Esophagus mucosa (tissue), 1 donor: ENCODE data around the gene BTBD9. TPM values are rescaled to one million over a fixed set of nuclear protein-coding genes. Genes with fewer than 3 reads are reported as not detected.
"Not testable (repeated sequence)": the region's sequence is repeated elsewhere in the genome, so short reads cannot be mapped to it uniquely, and the experiment has no call there.

ENCODE experiments used
- ATAC-seq: fragments of 200-7000 bp; cut with Tn5 transposase; one replicate; pipeline ENCODE4 v1.9.1; 2020
- total RNA-seq: library from RNA; stranded (reverse); gene quantifications from one replicate; pipeline ENCODE4 v1.2.4, GENCODE V29; 2023
- donor health status: DM: yes; HTN: yes; CAD: no.

BTBD9 gene
- total RNA-seq, 1 donor from 2014 or later: 13.4 TPM

- no peak for ATAC-seq
Observed at GRCh38 chr6:38142178-38142902, 497.4 kb downstream of the BTBD9 start.

- ATAC-seq: no peak
Observed at GRCh38 chr6:38141716-38142115, 498.0 kb downstream of the BTBD9 start.

GRCh38 chr6:38141085-38141484 is 498.6 kb downstream of the BTBD9 start:
- ATAC-seq: no peak

GRCh38 chr6:38138374-38138773 is 501.4 kb downstream of the BTBD9 start:
- ATAC-seq: no peak

DNA sequence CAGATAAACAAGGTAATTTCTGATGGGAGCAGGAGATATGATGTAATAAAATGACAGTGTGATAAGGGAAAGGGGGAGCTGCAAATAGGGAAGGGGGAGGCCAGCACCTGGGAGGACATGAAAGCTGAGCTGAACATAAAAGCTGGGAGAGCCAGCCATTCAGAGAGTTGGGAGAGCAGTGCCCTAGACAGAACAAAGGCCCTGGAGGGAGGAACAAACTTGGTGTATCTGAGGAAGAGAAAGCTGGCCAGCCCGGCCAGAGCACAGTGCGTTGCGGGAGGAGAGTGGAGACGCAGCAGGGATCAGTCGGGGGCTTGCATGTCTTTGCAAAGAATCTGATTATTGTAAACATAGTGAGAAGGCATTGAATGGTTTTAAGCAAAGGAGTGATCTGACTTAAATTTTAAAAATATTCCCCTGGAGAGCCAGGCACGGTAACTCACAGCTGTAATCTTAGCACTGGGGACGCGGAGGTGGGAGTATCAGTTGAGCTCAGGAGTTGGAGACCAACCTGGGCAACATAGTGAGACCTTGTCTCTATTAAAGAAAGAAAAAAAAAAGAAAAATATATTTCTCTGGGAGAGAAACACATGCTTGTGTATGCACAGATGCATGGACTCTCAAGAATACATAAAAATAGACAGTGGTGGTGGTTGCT is 502.0 kb downstream of the BTBD9 start:
- no peak for ATAC-seq

DNA sequence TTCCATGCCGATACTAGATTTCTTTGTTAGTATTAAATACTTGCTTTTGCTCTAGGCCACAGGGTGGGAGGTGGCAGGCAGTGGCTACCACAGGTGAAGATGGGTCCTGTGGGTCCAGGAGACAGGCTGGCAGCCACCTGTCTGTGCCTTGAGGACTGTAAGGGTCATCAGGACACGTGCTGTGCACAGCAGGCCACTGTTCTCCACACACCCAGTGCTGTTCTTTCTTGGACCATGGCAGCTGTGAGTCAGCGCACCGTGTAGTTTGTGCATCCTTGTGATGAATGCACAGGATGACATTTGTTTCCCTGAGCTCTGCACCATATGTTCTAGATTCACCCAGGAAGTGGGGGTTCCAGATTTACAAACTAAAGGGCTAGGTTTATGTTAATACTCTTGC is 503.2 kb downstream of the BTBD9 start:
- ATAC-seq: peak; percentile 48

- no peak for ATAC-seq
Observed at GRCh38 chr6:38134704-38135088, 505.0 kb downstream of the BTBD9 start.

- ATAC-seq: no peak
Observed at GRCh38 chr6:38133932-38134703, 505.6 kb downstream of the BTBD9 start.

DNA sequence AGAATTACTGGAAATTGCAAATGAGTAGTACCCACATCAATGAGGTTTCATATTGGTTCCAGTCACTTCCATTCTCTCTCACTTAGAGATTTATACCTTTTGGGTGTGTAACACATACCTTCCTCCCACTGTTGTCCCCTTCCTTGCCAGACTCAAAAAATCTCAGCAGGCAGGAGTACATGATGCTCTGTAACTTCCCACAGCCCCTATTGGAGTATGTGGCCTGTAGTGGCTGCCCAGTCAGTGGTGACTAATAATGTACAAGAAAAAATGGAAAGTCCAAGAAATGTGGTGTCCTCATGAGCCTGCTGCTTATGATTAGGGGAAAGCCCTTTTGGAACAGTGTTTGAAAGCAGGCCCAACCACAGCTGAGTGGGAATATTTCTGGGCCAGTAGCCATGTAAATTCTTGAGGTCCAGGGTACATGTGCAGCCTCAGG is 508.2 kb downstream of the BTBD9 start:
- ATAC-seq: no peak

DNA sequence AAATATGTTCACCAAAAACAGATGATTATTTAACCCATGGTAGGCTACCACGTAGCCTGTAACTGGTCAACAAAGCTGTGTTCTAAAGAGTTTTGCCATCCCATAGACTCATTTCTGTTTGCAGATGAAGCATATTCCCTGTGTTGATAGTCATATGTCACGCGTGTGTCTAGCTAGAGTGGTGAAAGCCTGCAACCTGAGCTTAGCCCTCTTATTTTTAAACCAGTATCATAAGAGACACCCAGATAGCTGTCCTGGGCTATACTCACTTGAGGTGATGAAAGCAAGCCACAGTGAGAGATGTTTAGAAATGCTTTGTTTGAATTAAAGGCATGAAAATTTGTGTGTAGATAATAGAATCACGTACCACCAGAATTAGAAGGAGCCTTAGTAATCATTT is 512.4 kb downstream of the BTBD9 start:
- ATAC-seq: no peak

- ATAC-seq: not testable (repeated sequence)
Observed at GRCh38 chr6:38124224-38124926, 515.4 kb downstream of the BTBD9 start.

GRCh38 chr6:38119516-38119915 is 520.2 kb downstream of the BTBD9 start:
- ATAC-seq: no peak

DNA sequence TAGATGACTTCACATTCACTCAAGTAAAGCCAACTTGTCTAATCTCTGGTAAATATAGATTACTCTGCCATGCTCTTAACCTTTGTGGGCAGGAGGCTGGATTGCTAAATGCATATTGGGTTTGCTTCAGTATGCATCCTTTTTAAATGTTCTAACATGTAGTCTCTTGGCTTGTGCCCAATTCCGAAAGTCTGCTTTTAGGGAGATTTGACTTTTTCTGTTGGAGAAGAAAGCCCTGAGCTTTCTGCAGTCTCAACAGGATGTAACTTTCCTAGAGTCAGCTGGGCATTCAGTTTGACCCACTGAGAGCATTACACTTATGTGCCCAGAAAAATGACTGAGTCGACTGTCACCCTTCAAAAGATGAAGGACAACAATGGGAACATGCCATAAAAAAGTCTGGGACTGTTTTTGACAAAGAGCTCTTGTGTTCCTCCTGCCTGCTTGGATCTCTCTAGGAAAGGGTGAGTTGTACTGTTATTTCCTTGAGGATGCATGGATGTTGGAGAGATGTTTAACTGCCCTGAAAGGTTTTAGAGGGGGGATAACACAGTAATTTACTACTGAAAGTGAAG is 520.9 kb downstream of the BTBD9 start:
- ATAC-seq: no peak

Other genes starting within 250 kb of the BTBD9 start
- 71.4 TPM for gene GLO1, start 63.2 kb upstream of the BTBD9 start, total RNA-seq
- gene DNAH8, start 75.4 kb upstream of the BTBD9 start, total RNA-seq: 0.04 TPM